Esophagus squamous epithelium (tissue), 5 donors: ENCODE data around the gene CAV3. TPM values are rescaled to one million over a fixed set of nuclear protein-coding genes. Genes with fewer than 3 reads are reported as not detected.

Source experiments
- DNase-seq: peaks from one replicate; lab custom pipeline; 2025; lab: John Stamatoyannopoulos, UW
- H3K27ac ChIP-seq, 4 donors: fragments of 200-600 bp; sonication (generic); one replicate each; pipeline ENCODE4 v1.5.1; 2016 to 2019; ENCODE audit warnings: mild to moderate bottlenecking in 1 of 4
- H3K27me3 ChIP-seq, 4 donors: fragments of 200-600 bp; sonication (generic); 1 replicate in 3 of 4; 2 replicates in 1 of 4; pipeline versions ENCODE4 v1.5.1 to v1.6.0; 2017 to 2021; ENCODE audit warnings: antibody characterized with exemption in 1 of 4
- H3K36me3 ChIP-seq, 3 donors: fragments of 200-600 bp; sonication (generic); one replicate each; pipeline ENCODE4 v1.5.1; 2016 to 2019
- H3K4me1 ChIP-seq, 3 donors: fragments of 200-600 bp; sonication (generic); one replicate each; pipeline ENCODE4 v1.5.1; 2017 to 2019
- H3K4me3 ChIP-seq, 4 donors: fragments of 200-600 bp; sonication (generic); 1 replicate in 3 of 4; 2 replicates in 1 of 4; pipeline ENCODE4 v1.5.1; 2016 to 2019; ENCODE audit warnings: mild to moderate bottlenecking in 2 of 4, moderate library complexity in 1 of 4
- H3K9me3 ChIP-seq, 3 donors: fragments of 200-600 bp; sonication (generic); one replicate each; pipeline ENCODE4 v1.5.1; 2016 to 2019
- CTCF ChIP-seq, 6 experiments: fragments of 450-650 bp in 4 of 6; fragments of 200-600 bp in 2 of 6; sonication (generic) in 2 of 6; IDR thresholded peaks; one replicate each; pipeline ENCODE4 v1.5.1; 2016 to 2019; ENCODE audit warnings: antibody characterized with exemption in 6 of 6, mild to moderate bottlenecking in 4 of 6, moderate library complexity in 4 of 6
- POLR2A ChIP-seq, 4 donors: fragments of 450-650 bp; IDR thresholded peaks; one replicate each; pipeline ENCODE4 v1.6.1; 2017; ENCODE audit warnings: antibody characterized with exemption in 4 of 4, mild to moderate bottlenecking in 4 of 4, moderate library complexity in 3 of 4
- whole genome bisulfite sequencing, 2 donors: methylation state at CpG; one replicate each; pipeline ENCODE4 v1.1.5; 2018; 5-methylcytosine and 5-hydroxymethylcytosine counted together
- intact Hi-C: fragments of 100-400 bp; cut with DNase I; formaldehyde crosslinking; loops from one replicate; pipeline ENCODE4 v1.15.0; 2022
- total RNA-seq, 4 donors: library from RNA; depleted of rRNA; stranded (reverse); fragments of >200 nt; gene quantifications; one replicate each; pipeline ENCODE4 v1.1.0, GENCODE V29; 2016
- donor health status: DM: yes; HTN: yes; CAD: no.

The CAV3 gene
- total RNA-seq, 4 donors from 2014 or later, result not detected

- Histone ChIP-seq H3K9me3 (no peaks in the 10 kb centered on the region), H3K4me1 (no peaks in the 10 kb centered on the region), H3K36me3 (no peaks in the 10 kb centered on the region), H3K27me3 (no peaks in the 10 kb centered on the region), H3K4me3 (no peak overlapping the region), H3K27ac (no peak overlapping the region)
- DNase-seq, result no peak
- no peak for TF ChIP-seq CTCF (IDR thresholded peaks at IDR 0.05)
- no peak for TF ChIP-seq POLR2A (IDR thresholded peaks at IDR 0.05)
- intact Hi-C loops, result no loop called here
- 32 to 40% methylated on average over 3 of the region's 3 CpGs for WGBS, 2 donors
Measured at GRCh38 chr3:8755097-8755496, 21.5 kb downstream of the CAV3 start.

- WGBS, 2 donors, result 63 to 74% methylated on average over 6 of the region's 6 CpGs
- no peaks in the 10 kb centered on the region for H3K4me1 ChIP-seq
- H3K27ac ChIP-seq, result no peak overlapping the region
- intact Hi-C loops, result no loop called here
- H3K27me3 ChIP-seq, result no peaks in the 10 kb centered on the region
- TF ChIP-seq CTCF (IDR thresholded peaks at IDR 0.05) (peak in 1 of 6 experiments; percentile 29), POLR2A (IDR thresholded peaks at IDR 0.05) (no peak)
- no peak overlapping the region for H3K4me3 ChIP-seq
- no peaks in the 10 kb centered on the region for H3K9me3 ChIP-seq
- H3K36me3 ChIP-seq, result no peaks in the 10 kb centered on the region
- DNase-seq, result no peak
Measured at GRCh38 chr3:8755564-8756237, 22.1 kb downstream of the CAV3 start.

GRCh38 chr3:8756671-8757070 lies 23.1 kb downstream of the CAV3 start:
- no peak for TF ChIP-seq CTCF (IDR thresholded peaks at IDR 0.05)
- no peak for TF ChIP-seq POLR2A (IDR thresholded peaks at IDR 0.05)
- H3K9me3 ChIP-seq, result no peaks in the 10 kb centered on the region
- no peak overlapping the region for H3K27ac ChIP-seq
- H3K27me3 ChIP-seq, result no peaks in the 10 kb centered on the region
- intact Hi-C loops, result no loop called here
- no peaks in the 10 kb centered on the region for H3K4me1 ChIP-seq
- H3K4me3 ChIP-seq, result no peak overlapping the region
- no peak for DNase-seq
- WGBS, 2 donors, result no CpG with 5 or more reads among the region's 7 CpGs
- no peaks in the 10 kb centered on the region for H3K36me3 ChIP-seq

- intact Hi-C loops, result no loop called here
- no peak for DNase-seq
- WGBS, 2 donors, result 78 to 79% methylated on average over 20 of the region's 24 CpGs
Measured at GRCh38 chr3:8757551-8758518, 24.2 kb downstream of the CAV3 start.

More at GRCh38 chr3:8757551-8758518, 24.2 kb downstream of the CAV3 start:
- H3K27me3 ChIP-seq, result no peaks in the 10 kb centered on the region
- H3K4me3 ChIP-seq, result no peak overlapping the region
- no peaks in the 10 kb centered on the region for H3K36me3 ChIP-seq
- no peaks in the 10 kb centered on the region for H3K4me1 ChIP-seq
- H3K9me3 ChIP-seq, result no peaks in the 10 kb centered on the region
- TF ChIP-seq CTCF (IDR thresholded peaks at IDR 0.05), result no peak
- TF ChIP-seq POLR2A (IDR thresholded peaks at IDR 0.05), result no peak
- H3K27ac ChIP-seq, result no peak overlapping the region
